Stomach (tissue), 4 donors: Measurements from ENCODE around the gene SUPT3H.

Experiments used
- CTCF ChIP-seq, 7 experiments: fragments of 450-650 bp in 4 of 7; fragments of 200-600 bp in 3 of 7; sonication (generic) in 3 of 7; IDR thresholded peaks; one replicate each; pipeline ENCODE4 v1.5.1; 2016 to 2019; ENCODE audit warnings: antibody characterized with exemption in 7 of 7, control low read depth in 2 of 7, mild to moderate bottlenecking in 1 of 7
- POLR2A ChIP-seq, 4 donors: fragments of 450-650 bp; IDR thresholded peaks; one replicate each; pipeline ENCODE4 v1.6.1; 2016; ENCODE audit warnings: antibody characterized with exemption in 4 of 4, control low read depth in 2 of 4, mild to moderate bottlenecking in 1 of 4, moderate library complexity in 1 of 4
- POLR2AphosphoS5 ChIP-seq, 3 donors: sonication (generic); formaldehyde crosslinking; IDR thresholded peaks; one replicate each; pipeline ENCODE4 v1.6.1; 2016; ENCODE audit warnings: antibody characterized with exemption in 3 of 3

DNA sequence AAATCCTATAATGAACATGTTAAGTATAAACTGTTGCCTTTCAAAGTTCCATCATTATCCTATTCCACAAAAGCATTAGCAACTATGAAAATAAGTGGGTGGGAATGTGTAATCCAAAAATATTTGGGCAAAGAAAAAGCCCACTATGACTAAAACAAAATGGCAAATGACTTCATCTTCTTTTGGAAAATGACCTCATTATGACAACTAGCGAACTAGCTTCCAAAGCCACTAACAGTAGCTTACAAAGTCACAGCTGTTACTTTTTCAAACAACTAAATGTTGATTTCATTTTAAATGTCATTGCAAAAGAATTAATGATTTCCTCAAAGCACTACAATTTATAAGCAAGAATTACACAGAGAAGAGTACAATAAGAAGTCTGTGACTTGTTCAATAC, 99.4 kb downstream of the SUPT3H start:
- TF ChIP-seq POLR2A (IDR thresholded peaks at IDR 0.05): no peak
- TF ChIP-seq CTCF (IDR thresholded peaks at IDR 0.05): no peak
- TF ChIP-seq POLR2AphosphoS5 (IDR thresholded peaks at IDR 0.05): no peak
